ENCODE measurements around the gene FAM43A. TPM values are rescaled to one million over a fixed set of nuclear protein-coding genes. Genes with fewer than 3 reads are reported as not detected.
A peak's percentile ranks its signal among the peaks of the same experiment; 100 is the strongest.

Gene FAM43A
- total RNA-seq, 1 donor from 2014 or later = 0.29 TPM

DNA sequence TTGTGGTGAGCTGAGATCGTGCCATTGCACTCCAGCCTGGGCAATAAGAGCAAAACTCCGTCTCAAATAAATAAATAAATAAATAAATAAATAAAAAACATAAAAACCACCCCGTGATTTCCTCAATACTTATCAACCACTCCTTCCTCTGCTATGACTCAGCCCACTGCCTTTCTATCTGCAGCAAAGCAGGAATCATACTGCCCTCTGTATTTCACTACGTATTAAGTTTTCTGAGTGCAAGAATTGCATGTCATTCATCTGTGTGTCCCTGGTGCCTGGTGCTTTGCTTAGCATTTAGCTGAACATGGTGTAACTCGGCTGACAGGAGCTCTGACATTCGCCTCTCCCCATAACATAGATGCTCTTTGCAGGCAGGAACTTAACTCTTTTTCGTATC lies 20.8 kb upstream of the FAM43A start:
- TF ChIP-seq CTCF (conservative IDR thresholded peaks at IDR 0.05; ENCODE audit: low read depth, low read length) = no peak
- no peak for DNase-seq (ENCODE audit: low read depth)
- H3K4me3 ChIP-seq (ENCODE audit: low read depth, low read length) = no peak overlapping the region

GRCh38 chr3:194667363-194667762 lies 18.3 kb upstream of the FAM43A start:
- no peak overlapping the region for H3K4me3 ChIP-seq (ENCODE audit: low read depth, low read length)
- TF ChIP-seq CTCF (conservative IDR thresholded peaks at IDR 0.05; ENCODE audit: low read depth, low read length) = no peak
- no peak for DNase-seq (ENCODE audit: low read depth)

GRCh38 chr3:194671511-194671899 lies 14.2 kb upstream of the FAM43A start:
- DNase-seq (ENCODE audit: low read depth) = peak; percentile 19
- TF ChIP-seq CTCF (conservative IDR thresholded peaks at IDR 0.05; ENCODE audit: low read depth, low read length) = peak; percentile 73
- peak overlapping the region; percentile 100 for H3K4me3 ChIP-seq (ENCODE audit: low read depth, low read length)

DNA sequence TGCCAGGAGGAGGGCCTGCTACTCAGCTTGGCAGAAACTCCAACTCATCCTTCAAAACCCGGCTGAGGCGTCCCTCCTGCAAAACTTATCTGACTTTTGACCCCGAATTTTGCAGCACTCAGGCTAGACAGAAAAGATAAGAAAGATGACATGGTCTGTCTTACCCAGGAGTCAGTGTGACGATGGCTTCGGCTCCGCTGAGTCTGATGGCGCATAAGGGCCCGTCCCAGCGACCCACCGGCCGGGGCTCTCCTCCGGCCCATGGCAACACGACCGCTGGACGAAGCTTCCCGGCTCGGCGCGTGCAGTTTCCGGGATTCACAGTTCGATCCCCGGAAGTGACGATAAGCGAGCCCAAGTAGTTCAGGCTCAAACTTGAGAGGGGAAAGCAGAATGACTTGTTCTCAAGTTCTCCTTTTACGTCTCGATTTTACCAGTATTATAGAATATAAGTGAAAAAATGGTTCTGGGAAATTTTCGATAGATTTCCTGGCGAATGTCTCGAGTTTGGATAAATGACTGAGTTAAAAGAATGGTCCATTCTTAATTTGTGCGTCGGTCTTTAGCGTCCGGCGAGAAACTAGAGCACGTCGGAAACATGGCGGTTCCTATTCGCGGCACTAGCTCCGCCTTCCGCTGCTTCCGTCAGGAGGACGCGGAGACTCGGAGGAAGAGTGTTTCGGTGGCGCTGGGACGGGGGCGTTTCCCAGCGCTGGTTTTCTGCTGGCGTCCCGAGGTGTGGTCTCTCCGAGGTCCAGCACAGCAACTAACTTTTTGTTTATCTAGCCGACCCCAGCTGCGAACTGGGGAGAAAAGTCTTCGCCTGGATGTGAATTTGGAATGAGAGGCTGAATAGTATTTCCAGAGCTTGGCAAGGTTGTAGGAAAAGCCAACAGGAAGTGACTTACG lies 13.5 kb upstream of the FAM43A start, which contains the start of gene LSG1:
Gene LSG1, minus strand, starts transcription at position 292 of the 909 bp plus-strand sequence. Its CDS starts 29 bp downstream, at position 263.
- DNase-seq (ENCODE audit: low read depth) = peak; percentile 87
- no peak for TF ChIP-seq CTCF (conservative IDR thresholded peaks at IDR 0.05; ENCODE audit: low read depth, low read length)
- H3K4me3 ChIP-seq (ENCODE audit: low read depth, low read length) = peak within 1 kb of the TSS; percentile 100

- peak overlapping the region; percentile 100 for H3K4me3 ChIP-seq (ENCODE audit: low read depth, low read length)
- no peak for TF ChIP-seq CTCF (conservative IDR thresholded peaks at IDR 0.05; ENCODE audit: low read depth, low read length)
- DNase-seq (ENCODE audit: low read depth) = no peak
These were observed 12.8 kb upstream of the FAM43A start for GRCh38 chr3:194672876-194673275.

DNA sequence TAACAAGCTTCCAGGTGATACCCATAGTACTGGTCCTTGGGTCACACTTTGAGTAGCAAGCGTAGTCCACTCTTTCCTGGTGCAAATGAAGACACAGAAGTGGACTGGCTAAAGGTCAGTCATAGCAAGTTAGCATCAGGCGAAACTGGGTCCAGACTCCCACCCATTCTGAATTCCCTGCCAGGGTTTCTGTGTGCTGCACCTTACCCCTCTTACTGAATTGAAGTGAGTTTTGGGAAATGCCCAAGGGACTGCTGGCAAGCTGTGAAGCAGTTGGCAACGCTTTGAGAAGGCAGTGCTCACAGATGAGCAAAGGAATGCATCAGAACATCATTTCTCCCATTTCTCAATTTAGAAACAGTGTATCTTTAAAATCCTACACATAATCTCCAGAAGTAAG lies 11.9 kb upstream of the FAM43A start:
- TF ChIP-seq CTCF (conservative IDR thresholded peaks at IDR 0.05; ENCODE audit: low read depth, low read length) = no peak
- H3K4me3 ChIP-seq (ENCODE audit: low read depth, low read length) = no peak overlapping the region
- DNase-seq (ENCODE audit: low read depth) = no peak
